Smooth muscle cell (in vitro differentiated cells): ENCODE data around the gene PACS2. TPM values are rescaled to one million over a fixed set of nuclear protein-coding genes. Genes with fewer than 3 reads are reported as not detected.

Source experiments
- DNase-seq: peaks from one replicate; lab custom pipeline; 2025; ENCODE audit not compliant: unreplicated experiment; lab: John Stamatoyannopoulos, UW
- H2AFZ ChIP-seq: fragments of 200-600 bp; sonication (generic); 2 replicates; pipeline ENCODE4 v1.6.0; 2016; ENCODE audit warnings: antibody characterized with exemption, low read depth, mild to moderate bottlenecking
- H3F3A ChIP-seq: fragments of 200-600 bp; sonication (generic); 2 replicates; pipeline ENCODE4 v1.6.0; 2017; ENCODE audit warnings: antibody characterized with exemption, low read depth
- H3K27ac ChIP-seq: fragments of 200-600 bp; sonication (generic); 2 replicates; pipeline ENCODE4 v1.5.1; 2016; ENCODE audit warnings: low read depth, mild to moderate bottlenecking
- H3K27me3 ChIP-seq: fragments of 200-600 bp; sonication (generic); 2 replicates; pipeline ENCODE4 v1.6.1; 2016; ENCODE audit warnings: low read depth, mild to moderate bottlenecking
- H3K36me3 ChIP-seq: fragments of 200-600 bp; sonication (generic); 2 replicates; pipeline ENCODE4 v1.5.1; 2016; ENCODE audit warnings: low read depth
- H3K4me1 ChIP-seq: fragments of 200-600 bp; sonication (generic); 2 replicates; pipeline ENCODE4 v1.5.1; 2016; ENCODE audit warnings: low read depth
- H3K4me2 ChIP-seq: fragments of 200-600 bp; sonication (generic); 2 replicates; pipeline ENCODE4 v1.6.0; 2016; ENCODE audit warnings: mild to moderate bottlenecking
- H3K4me3 ChIP-seq: fragments of 200-600 bp; sonication (generic); 2 replicates; pipeline ENCODE4 v1.5.1; 2016; ENCODE audit warnings: mild to moderate bottlenecking
- H3K79me2 ChIP-seq: fragments of 200-600 bp; sonication (generic); 2 replicates; pipeline ENCODE4 v1.6.0; 2016; ENCODE audit warnings: low read depth, mild to moderate bottlenecking
- H3K9ac ChIP-seq: fragments of 200-600 bp; sonication (generic); 2 replicates; pipeline ENCODE4 v1.6.0; 2016; ENCODE audit warnings: low read depth
- H3K9me3 ChIP-seq: fragments of 200-600 bp; sonication (generic); replicated peaks from 2 replicates; pipeline ENCODE4 v1.5.1; 2016; ENCODE audit warnings: low read depth
- H4K20me1 ChIP-seq: fragments of 200-600 bp; sonication (generic); 2 replicates; pipeline ENCODE4 v1.6.0; 2016; ENCODE audit warnings: low read depth
- CTCF ChIP-seq: fragments of 200-600 bp; sonication (generic); IDR thresholded peaks from 2 replicates; pipeline ENCODE4 v1.5.1; 2017; ENCODE audit warnings: borderline replicate concordance, mild to moderate bottlenecking, antibody characterized with exemption; ENCODE audit not compliant: insufficient read depth, poor library complexity, severe bottlenecking
- WGBS: methylation state at CpG from one replicate; pipeline ENCODE4 v1.1.7; 2016; ENCODE audit warnings: low lambda C conversion rate; 5-methylcytosine and 5-hydroxymethylcytosine counted together
- polyA plus RNA-seq: library from polyadenylated mRNA; unstranded; fragments of >200 nt; fragmentation: Nextera tagmentation; extraction: Ambion mirVana; gene quantifications from 2 replicates; pipeline ENCODE4 v1.2.1, GENCODE V29; 2016
- total RNA-seq: library from RNA; depleted of rRNA; stranded (reverse); fragments of >200 nt; gene quantifications from 2 replicates; pipeline ENCODE4 v1.2.3, GENCODE V29; 2014

PACS2 gene
- total and polyA plus RNA-seq, 2 experiments from 2014 or later = 36.9 to 49.1 TPM

- Histone ChIP-seq H3K27ac (no peak overlapping the region), H3F3A (no peaks in the 10 kb centered on the region), H3K36me3 (no peaks in the 10 kb centered on the region), H3K27me3 (no peaks in the 10 kb centered on the region), H3K9ac (no peak overlapping the region), H3K9me3 (no peaks in the 10 kb centered on the region), H3K79me2 (peaks cover 51% of the 10 kb centered on the region), H3K4me3 (no peak overlapping the region), H2AFZ (no peak overlapping the region), H3K4me2 (no peak overlapping the region), H4K20me1 (peaks cover 89% of the 10 kb centered on the region), H3K4me1 (peaks cover 13% of the 10 kb centered on the region)
- DNase-seq = no peak
- no peak for TF ChIP-seq CTCF
- 96% methylated on average over 12 of the region's 12 CpGs for WGBS
Measured at GRCh38 chr14:105328070-105328677, 13.6 kb downstream of the PACS2 start.

- Histone ChIP-seq H3K4me1 (peaks cover 13% of the 10 kb centered on the region), H3K4me2 (no peak overlapping the region), H3F3A (no peaks in the 10 kb centered on the region), H3K4me3 (no peak overlapping the region), H3K27ac (no peak overlapping the region), H3K36me3 (no peaks in the 10 kb centered on the region), H2AFZ (no peak overlapping the region), H3K9ac (no peak overlapping the region), H3K9me3 (no peaks in the 10 kb centered on the region), H3K79me2 (peaks cover 49% of the 10 kb centered on the region), H4K20me1 (peaks cover 89% of the 10 kb centered on the region), H3K27me3 (no peaks in the 10 kb centered on the region)
- TF ChIP-seq CTCF = no peak
- no peak for DNase-seq
- 93% methylated on average over 14 of the region's 15 CpGs for WGBS
Measured at GRCh38 chr14:105328678-105329390, 14.3 kb downstream of the PACS2 start.

GRCh38 chr14:105329411-105330150 lies 15.0 kb downstream of the PACS2 start:
- Histone ChIP-seq H3K27ac (no peak overlapping the region), H3K36me3 (no peaks in the 10 kb centered on the region), H4K20me1 (peaks cover 89% of the 10 kb centered on the region), H3K9ac (no peak overlapping the region), H3K27me3 (no peaks in the 10 kb centered on the region), H3K4me1 (peaks cover 13% of the 10 kb centered on the region), H3K4me3 (no peak overlapping the region), H2AFZ (no peak overlapping the region), H3K79me2 (peaks cover 42% of the 10 kb centered on the region), H3K4me2 (no peak overlapping the region), H3K9me3 (no peaks in the 10 kb centered on the region), H3F3A (no peaks in the 10 kb centered on the region)
- WGBS = 96% methylated on average over 17 of the region's 17 CpGs
- no peak for DNase-seq
- TF ChIP-seq CTCF = no peak
